H54 (cell line): Measurements from ENCODE around the gene MEST.
"Not testable (repeated sequence)": the region's sequence is repeated elsewhere in the genome, so short reads cannot be mapped to it uniquely, and the experiment has no call there.

ENCODE experiments used
- DNase-seq: peaks from one replicate; pipeline ENCODE4 v3.0.0; 2011; ENCODE audit warnings: low spot score, mixed read lengths; ENCODE audit not compliant: insufficient read length
- FAIRE-seq: peaks from 3 replicates; lab custom pipeline; 2011; peaks lifted over from hg19 to GRCh38; lab: Jason Lieb, UNC
- POLR2A ChIP-seq: IDR thresholded peaks from 2 replicates; pipeline ENCODE4 v1.6.1; 2011; ENCODE audit warnings: low read depth, mild to moderate bottlenecking, low read length

MEST gene

DNA sequence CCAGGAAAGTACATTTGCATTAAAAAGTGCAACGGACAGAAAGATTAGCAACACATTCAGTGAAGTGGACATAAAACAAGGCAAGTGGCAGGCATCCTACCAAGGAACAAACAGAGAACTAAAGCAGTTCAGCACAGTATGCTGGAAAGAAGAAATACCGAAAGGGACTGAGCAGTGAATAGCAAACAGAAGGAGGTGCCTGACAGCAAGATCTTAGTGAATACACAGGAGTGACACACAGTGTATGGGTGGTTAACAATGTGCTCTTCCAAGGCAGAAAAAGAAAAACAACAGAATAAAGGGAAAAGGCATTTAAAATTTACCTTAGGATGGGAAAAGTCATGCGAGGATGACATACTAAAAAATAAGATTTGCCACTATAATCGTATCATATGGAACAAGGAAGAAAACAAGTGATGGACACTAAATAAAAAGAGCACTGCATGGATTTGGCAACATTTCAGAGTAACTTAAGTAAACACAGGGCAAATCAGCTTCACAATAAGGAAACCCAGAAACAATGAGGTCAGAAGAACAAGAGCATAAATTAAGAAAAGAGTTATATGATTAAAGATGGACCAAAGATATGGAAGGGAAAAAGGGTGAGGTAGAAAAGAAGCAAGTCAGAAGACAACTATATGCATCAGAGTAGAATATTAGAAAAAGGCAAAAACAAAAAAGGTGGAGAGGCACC lies 29.5 kb downstream of the MEST start:
- no peak for TF ChIP-seq POLR2A
- no peak for DNase-seq
- no peak for FAIRE-seq

DNA sequence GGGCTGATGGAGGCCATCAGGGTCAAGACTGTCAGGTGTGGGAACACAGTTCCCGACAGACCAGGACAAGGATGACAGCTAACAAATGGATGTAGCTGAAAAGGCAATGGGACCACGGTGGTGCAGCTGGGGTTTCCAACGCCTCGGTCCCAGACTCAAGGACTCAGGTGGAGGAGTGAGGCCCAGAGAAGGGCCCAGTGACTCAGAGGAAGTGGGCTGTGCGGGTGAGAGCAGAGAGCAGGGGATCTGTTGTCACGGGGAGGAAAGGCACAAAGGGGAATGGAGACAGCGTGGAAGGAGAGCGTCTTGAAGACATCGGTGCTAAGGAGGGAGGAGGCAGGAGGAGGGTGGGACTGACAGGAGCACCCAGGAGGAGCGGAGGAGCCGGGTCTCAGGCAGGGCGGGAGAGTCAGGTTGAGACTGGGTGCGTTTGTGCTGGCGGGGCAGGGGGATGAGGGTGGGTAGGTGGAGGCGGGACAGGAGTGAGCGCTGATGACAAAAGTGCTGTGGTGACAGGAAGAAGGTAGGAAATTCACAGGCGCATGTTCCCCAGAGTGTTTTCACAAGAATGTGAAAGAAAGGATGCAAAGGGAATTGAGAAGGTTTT lies 31.7 kb downstream of the MEST start:
- not testable (repeated sequence) for DNase-seq, FAIRE-seq

DNA sequence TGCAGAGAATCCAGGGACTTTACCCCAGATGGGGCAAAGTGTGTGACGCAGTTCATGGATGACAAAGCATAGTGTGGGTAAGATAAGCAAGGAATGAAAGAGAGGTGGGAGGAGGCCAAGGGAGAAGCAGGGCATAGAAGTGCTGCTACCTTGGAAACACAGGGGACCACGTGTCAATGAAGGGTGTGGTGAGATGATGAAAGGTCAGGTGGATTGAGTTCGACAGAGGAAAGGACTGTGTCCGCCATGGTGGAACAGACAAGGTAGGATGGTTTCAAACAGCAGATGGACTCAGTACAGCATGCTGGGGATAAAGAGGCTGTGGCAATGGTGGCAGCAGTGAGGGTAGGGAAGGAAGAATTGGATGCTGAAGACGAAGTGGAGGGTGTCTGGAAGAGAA lies 32.7 kb downstream of the MEST start:
- FAIRE-seq (no peak), DNase-seq (no peak)
- TF ChIP-seq POLR2A: no peak

DNA sequence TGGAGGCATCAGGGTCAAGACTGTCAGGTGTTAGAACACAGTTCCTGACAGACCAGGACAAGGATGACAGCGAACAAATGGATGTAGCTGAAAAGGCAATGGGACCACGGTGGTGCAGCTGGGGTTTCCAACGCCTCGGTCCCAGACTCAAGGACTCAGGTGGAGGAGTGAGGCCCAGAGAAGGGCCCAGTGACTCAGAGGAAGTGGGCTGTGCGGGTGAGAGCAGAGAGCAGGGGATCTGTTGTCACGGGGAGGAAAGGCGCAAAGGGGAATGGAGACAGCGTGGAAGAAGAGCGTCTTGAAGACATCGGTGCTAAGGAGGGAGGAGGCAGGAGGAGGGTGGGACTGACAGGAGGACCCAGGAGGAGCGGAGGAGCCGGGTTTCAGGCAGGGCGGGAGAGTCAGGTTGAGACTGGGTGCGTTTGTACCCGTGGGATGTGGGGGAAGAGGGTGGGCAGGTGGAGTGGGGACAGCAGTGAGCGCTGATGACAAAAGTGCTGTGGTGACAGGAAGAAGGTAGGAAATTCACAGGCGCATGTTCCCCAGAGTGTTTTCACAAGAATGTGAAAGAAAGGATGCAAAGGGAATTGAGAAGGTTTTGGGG lies 36.0 kb downstream of the MEST start:
- DNase-seq, FAIRE-seq: not testable (repeated sequence)

DNA sequence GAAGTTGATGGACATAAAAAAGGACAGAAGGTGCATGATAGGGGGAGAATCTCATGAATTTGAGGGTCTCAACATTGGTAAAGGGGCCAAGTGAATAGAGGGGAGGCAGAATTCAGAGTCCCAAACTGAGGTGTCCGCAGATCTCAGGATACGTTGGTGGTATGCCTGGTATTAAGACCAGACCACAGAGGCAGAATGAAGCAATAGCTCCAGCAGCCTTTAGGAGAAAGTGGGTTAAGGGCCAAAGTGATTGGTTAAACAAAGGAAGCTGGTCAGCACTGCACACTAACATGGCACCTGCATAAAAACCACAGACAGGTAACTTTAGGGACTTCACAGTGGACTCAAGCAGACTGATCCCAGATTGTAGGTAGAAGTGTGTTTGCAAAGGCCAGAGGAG lies 37.5 kb downstream of the MEST start:
- TF ChIP-seq POLR2A: no peak
- FAIRE-seq (no peak), DNase-seq (no peak)

DNA sequence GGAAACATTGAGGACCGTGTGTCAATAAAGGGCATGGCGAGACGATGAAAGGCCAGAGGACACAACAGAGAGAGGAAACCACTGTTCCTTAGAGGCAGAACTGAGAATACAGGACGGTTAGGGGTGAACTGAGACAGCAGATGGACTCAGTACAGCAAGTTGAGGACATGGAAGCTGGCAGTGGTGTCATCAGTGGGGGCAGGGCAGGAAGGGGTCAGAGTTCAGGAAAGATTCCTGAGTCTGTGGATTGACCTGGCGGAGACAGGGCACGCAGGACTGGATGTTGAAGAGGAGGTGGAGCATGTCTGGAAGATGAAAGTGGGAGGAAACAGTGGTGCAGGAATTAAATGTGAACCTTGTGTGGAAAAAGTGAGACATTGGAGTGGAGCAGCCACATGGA lies 46.0 kb downstream of the MEST start:
- DNase-seq, FAIRE-seq: not testable (repeated sequence)

DNA sequence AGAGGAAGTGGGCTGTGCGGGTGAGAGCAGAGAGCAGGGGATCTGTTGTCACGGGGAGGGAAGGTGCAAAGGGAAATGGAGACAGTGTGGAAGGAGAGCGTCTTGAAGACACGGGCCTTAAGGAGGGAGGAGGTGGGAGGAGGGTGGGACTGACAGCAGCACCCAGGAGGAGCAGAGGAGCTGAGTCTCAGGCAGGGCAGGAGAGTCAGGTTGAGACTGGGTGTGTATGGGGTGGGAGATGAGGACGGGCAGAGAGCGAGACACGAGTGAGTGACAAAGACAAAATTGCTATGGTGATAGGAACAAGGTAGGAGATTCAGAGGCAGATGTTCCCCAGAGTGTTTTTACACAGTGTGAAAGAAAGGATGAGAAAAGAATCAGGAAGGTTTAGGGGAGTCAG lies 49.4 kb downstream of the MEST start:
- not testable (repeated sequence) for DNase-seq, FAIRE-seq

DNA sequence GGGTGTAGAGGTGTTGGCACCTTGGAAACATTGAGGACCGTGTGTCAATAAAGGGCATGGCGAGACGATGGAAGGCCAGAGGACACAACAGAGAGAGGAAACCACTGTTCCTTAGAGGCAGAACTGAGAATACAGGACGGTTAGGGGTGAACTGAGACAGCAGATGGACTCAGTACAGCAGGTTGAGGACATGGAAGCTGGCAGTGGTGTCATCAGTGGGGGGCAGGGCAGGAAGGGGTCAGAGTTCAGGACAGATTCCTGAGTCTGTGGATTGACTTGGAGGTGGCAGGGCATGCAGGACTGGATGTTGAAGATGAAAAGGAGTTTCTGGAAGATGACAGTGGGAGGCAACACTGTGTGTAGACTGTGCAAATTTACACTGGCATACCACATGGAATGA lies 50.4 kb downstream of the MEST start:
- FAIRE-seq, DNase-seq: not testable (repeated sequence)

DNA sequence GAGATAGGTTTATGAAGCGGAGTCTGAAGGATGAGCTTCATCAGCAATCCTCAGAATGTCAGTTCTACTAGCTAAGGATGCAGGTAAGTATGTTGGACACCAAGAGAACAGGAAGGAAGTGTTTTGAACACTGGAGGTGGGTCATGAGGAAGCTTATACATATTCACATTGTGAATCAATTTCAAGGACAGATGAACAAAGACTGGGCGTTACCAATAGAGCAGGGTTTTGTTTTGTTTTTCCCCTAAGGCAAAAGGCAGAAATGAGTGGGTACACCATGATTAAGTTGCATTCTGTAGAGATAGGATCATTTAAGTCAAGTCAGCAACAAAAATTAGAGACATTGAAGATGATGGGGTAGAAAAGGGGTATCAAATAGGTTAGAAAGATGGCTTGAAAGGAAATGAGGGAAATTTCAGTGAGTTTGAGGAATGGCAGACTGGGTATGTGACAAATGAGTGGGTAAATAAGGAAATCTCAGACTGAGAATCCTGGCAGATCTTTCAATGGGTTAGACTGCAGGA lies 51.7 kb downstream of the MEST start:
- no peak for TF ChIP-seq POLR2A
- DNase-seq (no peak), FAIRE-seq (no peak)

DNA sequence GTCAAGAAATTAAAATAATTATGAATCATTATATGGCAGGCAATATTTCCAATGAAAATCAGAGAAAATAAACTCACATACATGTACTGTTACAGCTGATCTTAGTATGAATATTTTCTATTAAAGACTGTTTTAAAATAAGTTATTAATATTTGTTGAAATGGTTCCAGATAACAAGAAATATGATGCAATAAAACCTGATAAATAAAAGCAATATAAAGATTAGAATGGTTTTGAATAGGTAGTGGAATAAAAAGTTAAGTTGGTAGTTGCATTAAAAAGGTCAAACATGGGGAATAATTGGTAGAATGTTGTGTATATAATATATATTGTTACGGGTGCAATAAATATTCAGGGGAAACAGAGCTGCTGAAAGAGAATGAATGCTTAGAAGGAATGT lies 52.5 kb downstream of the MEST start:
- no peak for TF ChIP-seq POLR2A
- FAIRE-seq (no peak), DNase-seq (no peak)

DNA sequence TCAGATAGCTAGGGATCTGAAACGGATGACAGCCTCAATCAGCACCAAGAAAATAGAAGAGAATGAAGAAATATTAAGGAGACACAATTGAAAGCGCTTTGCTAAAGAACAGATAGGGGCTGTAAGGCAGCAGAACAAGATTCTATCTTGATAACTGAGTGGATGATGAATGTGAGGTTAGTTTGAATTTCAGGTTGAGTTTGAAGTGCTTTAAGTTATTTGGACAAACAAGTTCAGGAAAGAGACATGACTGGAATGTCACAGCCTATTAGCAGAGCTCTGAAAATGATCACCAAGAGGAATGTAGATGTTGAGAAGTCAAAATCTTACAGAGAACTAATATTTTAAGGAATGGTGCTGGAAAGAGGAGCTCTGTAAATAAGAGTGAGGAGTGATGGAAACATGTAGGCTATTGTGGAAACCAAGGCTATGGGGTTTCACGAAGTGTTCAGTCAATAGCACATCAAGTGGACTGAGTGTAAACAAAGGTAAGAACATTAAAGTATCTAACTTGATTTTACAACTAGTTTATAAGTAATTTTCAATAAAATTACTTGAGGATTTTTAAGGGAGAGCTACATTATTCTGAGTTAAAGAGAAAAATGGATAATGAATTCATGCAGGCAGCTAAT lies 61.6 kb downstream of the MEST start:
- no peak for FAIRE-seq

DNA sequence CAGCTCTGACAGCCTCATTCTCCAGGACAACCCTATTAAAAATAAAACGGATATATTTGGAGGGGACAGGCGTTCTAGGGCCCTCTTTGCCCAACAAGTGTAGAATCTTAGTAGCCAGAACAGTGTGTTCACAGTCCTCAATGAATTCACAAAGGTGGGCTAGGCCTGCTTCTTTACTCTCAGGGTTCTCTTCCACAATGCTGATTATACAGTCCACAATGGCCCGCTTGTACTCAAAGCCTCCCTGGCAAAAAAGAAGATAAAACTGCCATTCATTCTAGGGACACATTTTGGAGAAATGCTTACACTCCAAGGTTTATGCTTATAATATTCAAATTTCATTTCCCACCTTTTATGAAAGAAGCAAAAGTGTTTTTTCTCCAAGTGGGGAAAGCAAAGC lies 62.6 kb downstream of the MEST start:
- no peak for FAIRE-seq
- no peak for TF ChIP-seq POLR2A
- DNase-seq: no peak

More for the DNA sequence above, 61.6 kb downstream of the MEST start:
- DNase-seq: no peak
- no peak for TF ChIP-seq POLR2A
